IMR-90 (cell line): ENCODE results near the gene TMEM63C. TPM values are rescaled to one million over a fixed set of nuclear protein-coding genes. Genes with fewer than 3 reads are reported as not detected.

Experiments used
- ATAC-seq: fragments of 200-7000 bp; cut with Tn5 transposase; 2 replicates; pipeline ENCODE4 v1.9.1; 2020; ENCODE audit warnings: low read depth, mild to moderate bottlenecking, moderate library complexity
- BruUV-seq: library from RNA; stranded (reverse); fragments of 400-500 nt; replicated peaks from 2 replicates; lab custom pipeline; 2021; lab: Mats Ljungman, UMichigan
- CTCF ChIA-PET: fragments of 300-600 bp; formaldehyde crosslinking; extraction: SDS; loops from one replicate; lab custom pipeline; 2021; ENCODE audit warnings: antibody characterized with exemption; lab: Yijun Ruan, JAX
- POLR2A ChIA-PET: fragments of 300-600 bp; sonication (Branson Sonifier 250); formaldehyde crosslinking; loops from one replicate; lab custom pipeline; 2022; ENCODE audit warnings: antibody characterized with exemption; ENCODE audit not compliant: unreplicated experiment; lab: Charles Lee
- DNase-seq: peaks from one replicate; pipeline ENCODE4 v3.0.0; 2013
- H2AFZ ChIP-seq: replicated peaks from 2 replicates; pipeline ENCODE3; 2013; ENCODE audit warnings: low read length, mild to moderate bottlenecking; ENCODE audit not compliant: poor library complexity
- H2AK5ac ChIP-seq: 2 replicates; pipeline ENCODE4 v1.6.1; 2013; ENCODE audit warnings: low read depth, low read length, inconsistent platforms
- H2AK9ac ChIP-seq: replicated peaks from 2 replicates; pipeline ENCODE3; 2013; ENCODE audit warnings: mild to moderate bottlenecking, low read depth, low read length, moderate library complexity; ENCODE audit not compliant: poor library complexity
- H2BK120ac ChIP-seq: 2 replicates; pipeline ENCODE4 v1.6.1; 2013; ENCODE audit warnings: low read depth, low read length, inconsistent platforms
- H2BK15ac ChIP-seq: 3 replicates; pipeline ENCODE4 v1.6.1; 2013; ENCODE audit warnings: low read depth, low read length, inconsistent platforms
- H2BK20ac ChIP-seq: 2 replicates; pipeline ENCODE4 v1.6.1; 2013; ENCODE audit warnings: low read depth, mild to moderate bottlenecking, inconsistent platforms, low read length, moderate library complexity
- H2BK5ac ChIP-seq: 2 replicates; pipeline ENCODE4 v1.6.1; 2013; ENCODE audit warnings: mild to moderate bottlenecking, low read depth, low read length, inconsistent platforms; ENCODE audit not compliant: poor library complexity, severe bottlenecking
- H3K14ac ChIP-seq: replicated peaks from 2 replicates; pipeline ENCODE4 v1.6.1; 2013; ENCODE audit warnings: low read depth, low read length, inconsistent platforms
- H3K18ac ChIP-seq: 2 replicates; pipeline ENCODE4 v1.6.1; 2013; ENCODE audit warnings: low read depth, low read length, control low read depth
- H3K23ac ChIP-seq: 2 replicates; pipeline ENCODE4 v1.6.1; 2013; ENCODE audit warnings: low read depth, low read length, inconsistent platforms
- H3K27ac ChIP-seq: 2 replicates; pipeline ENCODE4 v1.5.1; 2013; ENCODE audit warnings: mild to moderate bottlenecking, control low read depth, low read length; ENCODE audit not compliant: insufficient read depth
- H3K27me3 ChIP-seq: 2 replicates; pipeline ENCODE4 v1.6.1; 2013; ENCODE audit warnings: low read length; ENCODE audit not compliant: control insufficient read depth, insufficient read depth
- H3K36me3 ChIP-seq: 2 replicates; pipeline ENCODE4 v1.6.1; 2013; ENCODE audit warnings: low read length, mixed read lengths; ENCODE audit not compliant: control insufficient read depth, insufficient read depth
- H3K4ac ChIP-seq: 2 replicates; pipeline ENCODE4 v1.6.1; 2013; ENCODE audit warnings: low read depth, low read length, inconsistent platforms
- H3K4me1 ChIP-seq: 2 replicates; pipeline ENCODE4 v1.6.1; 2013; ENCODE audit warnings: low read length, mixed read lengths; ENCODE audit not compliant: control insufficient read depth, insufficient read depth
- H3K4me2 ChIP-seq: 2 replicates; pipeline ENCODE4 v1.6.1; 2013; ENCODE audit warnings: low read depth, mild to moderate bottlenecking, control low read depth, low read length, moderate library complexity
- H3K4me3 ChIP-seq: 2 replicates; pipeline ENCODE4 v1.5.1; 2013; ENCODE audit warnings: low read depth, mild to moderate bottlenecking, control low read depth, low read length, moderate library complexity; ENCODE audit not compliant: insufficient read depth
- H3K56ac ChIP-seq: 2 replicates; pipeline ENCODE4 v1.6.1; 2013; ENCODE audit warnings: low read length, inconsistent platforms; ENCODE audit not compliant: insufficient read depth; ENCODE audit errors: extremely low read depth
- H3K79me1 ChIP-seq, 2 experiments: 2 replicates each; pipeline ENCODE4 v1.6.1; 2013; ENCODE audit warnings: low read length in 2 of 2, inconsistent platforms in 1 of 2, low read depth in 1 of 2
- H3K9ac ChIP-seq: 2 replicates; pipeline ENCODE4 v1.6.1; 2013; ENCODE audit warnings: low read depth, low read length, control low read depth
- H3K9me1 ChIP-seq: 2 replicates; pipeline ENCODE4 v1.6.1; 2013; ENCODE audit warnings: low read length, inconsistent platforms; ENCODE audit not compliant: insufficient read depth
- H3K9me3 ChIP-seq: 2 replicates; pipeline ENCODE4 v1.6.1; 2013; ENCODE audit warnings: low read length; ENCODE audit not compliant: control insufficient read depth, insufficient read depth
- H4K20me1 ChIP-seq: 2 replicates; pipeline ENCODE4 v1.6.1; 2013; ENCODE audit warnings: low read length, inconsistent platforms; ENCODE audit not compliant: insufficient read depth
- H4K5ac ChIP-seq: 2 replicates; pipeline ENCODE4 v1.6.1; 2013; ENCODE audit warnings: mild to moderate bottlenecking, low read depth, low read length, control low read depth
- H4K8ac ChIP-seq, 2 experiments: 2 replicates each; pipeline ENCODE4 v1.6.1; 2013; ENCODE audit warnings: low read depth in 2 of 2, low read length in 2 of 2, control low read depth in 1 of 2, inconsistent platforms in 1 of 2
- H4K91ac ChIP-seq: 2 replicates; pipeline ENCODE4 v1.6.1; 2013; ENCODE audit warnings: low read depth, low read length, inconsistent platforms; ENCODE audit not compliant: insufficient read depth
- CEBPB ChIP-seq: IDR thresholded peaks from 2 replicates; pipeline ENCODE4 v1.6.1; 2012; ENCODE audit warnings: low read depth, low read length, improper control_type of control experiment
- CHD1 ChIP-seq: IDR thresholded peaks from 2 replicates; pipeline ENCODE4 v1.6.1; 2012; ENCODE audit warnings: low read depth, low read length, improper control_type of control experiment
- CTCF ChIP-seq: conservative IDR thresholded peaks from 2 replicates; pipeline ENCODE4 v1.5.1; 2012; ENCODE audit warnings: mild to moderate bottlenecking, low read depth, low read length, improper control_type of control experiment
- FOS ChIP-seq: fragments of 150-350 bp; IDR thresholded peaks from 2 replicates; pipeline ENCODE4 v1.6.1; 2016; ENCODE audit warnings: low read depth, low read length
- MAFK ChIP-seq: IDR thresholded peaks from 2 replicates; pipeline ENCODE4 v1.6.1; 2012; ENCODE audit warnings: low read depth, low read length, improper control_type of control experiment
- MAZ ChIP-seq: IDR thresholded peaks from 2 replicates; pipeline ENCODE4 v1.6.1; 2012; ENCODE audit warnings: low read depth, mild to moderate bottlenecking, low read length, improper control_type of control experiment, moderate library complexity, borderline replicate concordance
- MXI1 ChIP-seq: IDR thresholded peaks from 2 replicates; pipeline ENCODE4 v1.6.1; 2012; ENCODE audit warnings: low read depth, mild to moderate bottlenecking, low read length, moderate library complexity, borderline replicate concordance
- NFE2L2 ChIP-seq: fragments of 150-350 bp; IDR thresholded peaks from 2 replicates; pipeline ENCODE4 v1.6.1; 2016; ENCODE audit warnings: low read depth, mild to moderate bottlenecking, low read length
- POLR2A ChIP-seq: IDR thresholded peaks from 2 replicates; pipeline ENCODE4 v1.6.1; 2012; ENCODE audit warnings: mild to moderate bottlenecking, low read depth, low read length
- RAD21 ChIP-seq: IDR thresholded peaks from 2 replicates; pipeline ENCODE4 v1.6.1; 2012; ENCODE audit warnings: low read length, improper control_type of control experiment
- RCOR1 ChIP-seq: IDR thresholded peaks from 2 replicates; pipeline ENCODE4 v1.6.1; 2012; ENCODE audit warnings: mild to moderate bottlenecking, low read length, improper control_type of control experiment; ENCODE audit not compliant: insufficient replicate concordance
- RFX5 ChIP-seq: IDR thresholded peaks from 2 replicates; pipeline ENCODE4 v1.8.0; 2012; ENCODE audit warnings: low read depth, mild to moderate bottlenecking, low read length, moderate library complexity
- SMC3 ChIP-seq: fragments of 150-350 bp; IDR thresholded peaks from 2 replicates; pipeline ENCODE4 v1.6.1; 2016; ENCODE audit warnings: low read depth, mild to moderate bottlenecking, antibody characterized with exemption, low read length, moderate library complexity
- WGBS, 2 experiments: methylation state at CpG; one replicate each; pipeline versions ENCODE4 v1.1.5 to v1.1.7; 2013; ENCODE audit warnings: missing lambda C conversion rate in 2 of 2; ENCODE audit not compliant: insufficient read length in 1 of 2; ENCODE audit errors: extremely low coverage in 2 of 2; 5-methylcytosine and 5-hydroxymethylcytosine counted together
- dilution Hi-C: fragments of 300-500 bp; cut with HindIII; formaldehyde crosslinking; loops from one replicate; pipeline ENCODE4 v1.14.3; 2018; ENCODE audit warnings: low sequenced_read_pairs; ENCODE audit not compliant: unreplicated experiment
- in situ Hi-C: fragments of 300-500 bp; cut with MboI; formaldehyde crosslinking; loops from 3 replicates; pipeline ENCODE4 v1.14.3; 2019; ENCODE audit warnings: low sequenced_read_pairs, inconsistent platforms, mixed read lengths
- intact Hi-C: fragments of 100-400 bp; cut with micrococcal nuclease; formaldehyde crosslinking; loops from 2 replicates; pipeline ENCODE4 v1.10.0; 2022
- polyA plus RNA-seq, 3 experiments: library from polyadenylated mRNA; depleted of rRNA; stranded (reverse); fragments of >200 nt; gene quantifications; 2 replicates each; pipeline ENCODE4 v1.2.3, GENCODE V29; 2012; ENCODE audit warnings: low replicate concordance in 1 of 3
- total RNA-seq: library from RNA; depleted of rRNA; stranded (reverse); fragments of >200 nt; gene quantifications from 2 replicates; pipeline ENCODE4 v1.2.3, GENCODE V29; 2012
- TF ChIP-seq, protein P1 (sequence below): fragments of 150-350 bp; IDR thresholded peaks from 2 replicates; pipeline ENCODE4 v1.6.1; 2016; ENCODE audit warnings: low read depth, mild to moderate bottlenecking, low read length, moderate library complexity, borderline replicate concordance
- TF ChIP-seq, protein P2 (sequence below): fragments of 150-350 bp; IDR thresholded peaks from 2 replicates; pipeline ENCODE4 v1.6.1; 2017; ENCODE audit warnings: mild to moderate bottlenecking, antibody characterized with exemption, low read length, low read depth

The TMEM63C gene
- total and polyA plus RNA-seq, 2 of the 4 experiments (the other 2 are of a cell fraction), result under 0.01 TPM; not detected in 1

DNA sequence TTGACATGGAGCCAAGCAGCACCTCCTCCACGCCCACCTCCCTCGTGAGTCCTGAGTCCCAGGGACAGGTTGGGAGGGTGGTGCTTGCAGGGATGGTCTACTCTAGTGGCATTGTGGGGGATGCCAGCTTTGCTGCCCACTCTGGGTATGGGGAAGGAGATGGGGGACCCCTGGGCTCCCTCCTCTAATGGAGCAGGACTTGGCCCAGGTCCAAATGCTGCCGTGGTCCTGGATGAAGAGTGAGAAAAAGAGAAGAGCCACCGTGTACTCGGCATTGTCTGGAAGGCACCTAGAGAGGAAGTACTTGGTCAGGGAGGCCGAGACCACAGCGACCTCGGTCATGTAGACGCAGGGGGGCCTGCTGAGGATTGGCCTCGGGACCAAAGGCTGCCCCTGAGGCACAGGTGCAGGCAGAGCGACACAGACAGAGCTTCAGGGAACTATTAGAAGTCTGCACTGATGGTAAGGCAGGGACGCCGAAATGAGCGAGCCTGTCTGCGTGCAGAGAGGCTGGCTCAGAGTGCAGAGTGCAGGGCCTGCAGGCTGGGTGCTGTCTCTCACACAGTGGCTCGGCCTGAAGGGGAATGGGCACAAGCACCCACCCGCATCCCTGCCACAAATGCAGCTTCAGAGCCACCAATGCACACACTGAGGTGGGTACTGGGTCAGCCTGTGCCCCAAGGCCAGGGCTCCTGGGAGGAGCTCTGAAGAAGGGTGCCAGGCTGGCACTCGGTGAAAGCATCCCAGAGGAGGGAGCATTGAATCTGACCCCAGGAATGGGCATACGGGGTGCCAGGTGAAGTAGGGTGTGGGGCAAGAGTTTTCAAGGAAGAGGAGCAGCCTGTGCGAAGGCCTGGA, 72.0 kb downstream of the TMEM63C start:
- CTCF ChIA-PET, result no interaction called here
- Histone ChIP-seq H3K4ac (no peak overlapping the region), H3K36me3 (no peaks in the 10 kb centered on the region), H3K56ac (no peak overlapping the region), H2BK20ac (no peak overlapping the region), H3K9me3 (no peaks in the 10 kb centered on the region), H3K4me3 (no peak overlapping the region), H2BK120ac (no peak overlapping the region), H4K91ac (no peak overlapping the region), H3K4me1 (no peaks in the 10 kb centered on the region), H3K18ac (no peak overlapping the region), H2AK5ac (no peak overlapping the region), H4K20me1 (no peaks in the 10 kb centered on the region), H4K5ac (no peak overlapping the region), H3K9ac (no peak overlapping the region), H3K4me2 (no peak overlapping the region), H2BK5ac (no peak overlapping the region), H2BK15ac (no peak overlapping the region), H4K8ac (no peak overlapping the region), H3K9me1 (no peaks in the 10 kb centered on the region), H3K23ac (no peak overlapping the region), H3K79me1 (no peaks in the 10 kb centered on the region), H2AFZ (no peak overlapping the region), H3K27me3 (peaks cover 14% of the 10 kb centered on the region), H3K14ac (no peak overlapping the region), H2AK9ac (no peak overlapping the region), H3K27ac (no peak overlapping the region)
- no TSS peak for BruUV-seq
- no peak for ATAC-seq
- in situ Hi-C loops, result no loop called here
- DNase-seq, result no peak
- intact Hi-C loops, result no loop called here
- POLR2A ChIA-PET, result no interaction called here
- WGBS, 2 experiments, result 44% methylated on average over 10 of the region's 20 CpGs; no CpG with 5 or more reads in 1 of the 2 experiments
- dilution Hi-C loops, result no loop called here
- TF ChIP-seq CHD1 (no peak), MAFK (no peak), NFE2L2 (no peak), SMC3 (no peak), MAZ (no peak), RFX5 (no peak), RCOR1 (no peak), FOS (no peak), MXI1 (no peak), CEBPB (no peak), POLR2A (no peak), RAD21 (no peak), CTCF (no peak)
- TF ChIP-seq, protein P1, sequence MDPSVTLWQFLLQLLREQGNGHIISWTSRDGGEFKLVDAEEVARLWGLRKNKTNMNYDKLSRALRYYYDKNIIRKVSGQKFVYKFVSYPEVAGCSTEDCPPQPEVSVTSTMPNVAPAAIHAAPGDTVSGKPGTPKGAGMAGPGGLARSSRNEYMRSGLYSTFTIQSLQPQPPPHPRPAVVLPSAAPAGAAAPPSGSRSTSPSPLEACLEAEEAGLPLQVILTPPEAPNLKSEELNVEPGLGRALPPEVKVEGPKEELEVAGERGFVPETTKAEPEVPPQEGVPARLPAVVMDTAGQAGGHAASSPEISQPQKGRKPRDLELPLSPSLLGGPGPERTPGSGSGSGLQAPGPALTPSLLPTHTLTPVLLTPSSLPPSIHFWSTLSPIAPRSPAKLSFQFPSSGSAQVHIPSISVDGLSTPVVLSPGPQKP, result no peak
- TF ChIP-seq, protein P2, sequence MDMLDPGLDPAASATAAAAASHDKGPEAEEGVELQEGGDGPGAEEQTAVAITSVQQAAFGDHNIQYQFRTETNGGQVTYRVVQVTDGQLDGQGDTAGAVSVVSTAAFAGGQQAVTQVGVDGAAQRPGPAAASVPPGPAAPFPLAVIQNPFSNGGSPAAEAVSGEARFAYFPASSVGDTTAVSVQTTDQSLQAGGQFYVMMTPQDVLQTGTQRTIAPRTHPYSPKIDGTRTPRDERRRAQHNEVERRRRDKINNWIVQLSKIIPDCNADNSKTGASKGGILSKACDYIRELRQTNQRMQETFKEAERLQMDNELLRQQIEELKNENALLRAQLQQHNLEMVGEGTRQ, result no peak
